LNCAP (cell line): ENCODE measurements around the gene IRAG1.

Experiments
- CTCF ChIP-seq: fragments of 450-650 bp; IDR thresholded peaks from 2 replicates; pipeline ENCODE4 v1.5.1; 2017; ENCODE audit warnings: mild to moderate bottlenecking

Gene IRAG1

DNA sequence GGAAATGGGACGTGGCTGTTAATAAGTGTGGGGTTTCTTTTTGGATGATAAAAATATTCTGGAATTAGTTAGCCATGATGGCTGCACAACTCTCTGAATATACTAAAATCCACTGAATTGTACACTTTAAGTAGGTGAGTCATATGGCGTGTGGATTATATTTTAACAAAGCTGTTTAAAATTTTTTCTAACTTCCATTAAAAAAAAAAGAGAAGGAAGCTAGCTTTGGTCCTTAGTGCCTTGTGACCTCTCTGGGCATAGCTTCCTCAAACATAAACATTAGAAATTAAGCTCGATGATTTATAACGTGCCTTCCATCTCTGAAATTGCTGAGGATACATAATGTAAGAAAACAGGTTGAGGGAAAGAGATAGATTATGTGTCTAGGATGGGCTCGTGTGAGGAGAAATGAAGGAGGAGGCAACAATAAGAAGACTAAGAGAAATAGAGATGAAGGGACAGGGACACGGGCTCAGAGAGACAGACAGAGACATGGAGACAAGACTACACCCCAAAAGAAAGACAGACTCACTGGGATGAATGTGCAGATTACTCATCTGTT is 20.0 kb downstream of the IRAG1 start:
- no peak for TF ChIP-seq CTCF

DNA sequence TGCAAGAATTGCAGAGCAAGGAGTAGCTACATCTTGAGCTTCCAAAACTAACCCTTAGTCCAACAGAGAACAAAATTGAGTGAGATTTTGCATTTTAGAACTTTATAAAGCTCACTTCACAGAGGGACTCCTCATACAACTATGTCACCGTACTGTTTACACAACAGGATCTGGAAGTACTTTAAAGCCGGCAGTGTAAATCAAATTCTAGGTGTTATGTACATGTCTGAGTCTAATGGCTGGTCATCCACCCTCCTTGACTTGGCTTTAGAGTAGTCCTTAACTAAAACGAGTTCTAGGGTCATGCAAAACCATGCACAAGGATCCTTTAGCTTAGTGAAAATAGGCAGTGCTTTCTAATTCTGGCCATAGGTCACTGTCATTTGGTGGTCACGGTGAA is 23.5 kb downstream of the IRAG1 start:
- TF ChIP-seq CTCF = no peak

DNA sequence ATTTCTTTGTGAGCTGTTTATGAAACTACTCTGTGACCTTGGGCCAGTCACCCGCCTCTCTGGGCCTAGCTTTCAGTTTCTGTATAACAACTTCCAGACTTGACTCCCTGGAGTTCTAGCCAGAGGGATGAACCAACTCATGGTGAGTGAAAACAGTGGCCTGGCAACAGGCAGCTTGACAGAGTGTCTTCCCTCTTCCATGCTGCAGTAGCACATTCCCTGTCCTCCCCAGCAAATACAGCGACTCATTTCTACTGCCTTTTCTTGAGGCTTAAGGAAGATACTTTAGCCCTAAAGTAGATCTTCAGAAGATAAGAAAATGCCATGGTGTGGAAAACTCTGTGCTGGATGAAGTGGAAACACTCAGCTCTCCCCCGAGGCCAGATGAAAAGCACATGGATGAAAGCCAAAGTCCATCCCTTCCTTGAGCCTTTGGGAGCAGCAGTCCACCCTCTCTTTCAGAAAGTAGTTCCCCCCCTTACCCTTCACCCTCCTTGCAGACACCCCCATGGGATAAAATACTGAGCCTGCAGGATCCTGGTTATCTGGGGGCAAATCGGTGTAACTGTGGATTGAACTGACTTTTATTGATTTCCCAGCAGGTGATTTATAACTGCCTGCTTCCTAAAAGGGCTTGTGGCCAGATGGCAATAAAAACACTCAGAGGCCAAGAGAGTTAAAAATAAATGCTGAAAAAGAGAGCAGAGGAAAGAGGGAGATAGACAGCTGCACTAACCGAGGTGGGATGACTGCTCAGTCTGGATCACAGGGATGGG is 24.1 kb downstream of the IRAG1 start:
- TF ChIP-seq CTCF = no peak

GRCh38 chr11:10667521-10667885 is 26.1 kb downstream of the IRAG1 start:
- no peak for TF ChIP-seq CTCF

DNA sequence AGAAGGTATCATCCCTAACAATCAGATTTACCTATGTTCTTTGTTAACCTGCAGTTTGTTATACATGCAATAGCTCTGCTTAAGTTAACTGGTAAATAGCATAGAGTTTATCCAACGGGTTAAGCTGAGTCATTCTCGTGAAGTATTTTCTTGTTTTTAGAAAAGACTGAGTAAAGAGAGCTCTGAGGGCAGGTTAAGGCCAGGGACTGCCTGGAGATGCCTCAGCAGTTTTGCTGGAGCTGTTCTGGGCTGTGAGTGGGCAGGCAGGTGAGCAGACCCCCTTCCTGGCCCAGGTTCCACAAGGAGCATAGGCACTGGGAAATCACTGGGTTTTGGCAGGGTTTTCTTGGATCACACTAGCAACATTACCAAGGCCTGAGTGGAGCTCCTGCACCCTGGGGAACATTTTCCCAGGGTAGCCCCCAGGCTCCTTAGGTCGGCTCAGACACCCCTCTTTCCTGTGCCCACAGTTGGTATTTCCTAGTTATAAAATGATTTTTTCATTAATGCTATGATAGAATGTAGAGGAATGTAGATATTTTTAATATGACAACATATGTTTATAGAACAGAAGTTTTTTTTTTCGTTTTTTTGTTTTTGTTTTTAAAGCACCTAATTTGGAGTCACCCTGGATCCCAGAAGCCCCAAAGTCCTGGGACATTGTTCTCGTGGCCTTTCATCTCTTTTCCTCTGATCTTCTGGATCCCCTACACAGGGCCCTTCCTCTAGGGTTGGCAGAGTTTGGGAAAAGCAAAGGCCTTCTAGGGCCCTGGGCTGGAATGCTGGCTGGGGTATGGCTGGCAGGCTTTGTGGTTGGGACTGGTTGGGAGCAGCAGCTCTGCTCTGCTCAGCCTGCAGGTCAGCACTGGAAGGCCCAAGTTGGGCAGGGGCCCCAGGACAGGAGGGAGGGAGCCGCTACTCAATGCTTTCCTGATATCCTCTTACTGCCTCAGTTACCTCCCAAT is 26.7 kb downstream of the IRAG1 start:
- TF ChIP-seq CTCF = no peak

- TF ChIP-seq CTCF = no peak
Observed at GRCh38 chr11:10664496-10664895, 29.1 kb downstream of the IRAG1 start.

- no peak for TF ChIP-seq CTCF
Observed at GRCh38 chr11:10663990-10664389, 29.6 kb downstream of the IRAG1 start.
